ENCODE measurements around the gene TMEM238.

GRCh38 chr19:55382013-55382412 lies 2.1 kb downstream of the TMEM238 start:
- TF ChIP-seq GATA2 (IDR thresholded peaks at IDR 0.05; ENCODE audit: low read depth, low read length) (no peak), GATA3 (IDR thresholded peaks at IDR 0.05; ENCODE audit: low read depth, low read length) (no peak)
